HFF-Myc (cell line): ENCODE results near the gene CHRNA1.

Experiments
- DNase-seq: peaks from one replicate; pipeline ENCODE4 v3.0.0-alpha.2; 2011; ENCODE audit warnings: low read depth; ENCODE audit errors: extremely low read depth
- H3K4me3 ChIP-seq: replicated peaks from 2 replicates; pipeline ENCODE4 v1.5.1; 2011; ENCODE audit warnings: low read depth, mild to moderate bottlenecking, control low read depth, low read length
- CTCF ChIP-seq: IDR thresholded peaks from 2 replicates; pipeline ENCODE4 v1.5.1; 2012; ENCODE audit warnings: mild to moderate bottlenecking, low read depth, low read length, control low read depth; ENCODE audit errors: missing control alignments

CHRNA1 gene

GRCh38 chr2:174702541-174702940 lies 61.7 kb downstream of the CHRNA1 start:
- TF ChIP-seq CTCF, result no peak
- H3K4me3 ChIP-seq, result no peak overlapping the region
- DNase-seq, result no peak

- DNase-seq, result peak; percentile 43
- TF ChIP-seq CTCF, result peak; percentile 49
- no peak overlapping the region for H3K4me3 ChIP-seq
These were observed 64.1 kb downstream of the CHRNA1 start for GRCh38 chr2:174699993-174700766.
